Stomach (tissue), 9 donors: ENCODE data around the gene SLC6A15. TPM values are rescaled to one million over a fixed set of nuclear protein-coding genes. Genes with fewer than 3 reads are reported as not detected.

Source experiments
- DNase-seq, 2 donors: peaks; one replicate each; pipeline versions ENCODE4 v3.0.0 to v3.0.0-alpha.2; 2013 to 2019
- H3K27ac ChIP-seq, 5 donors: fragments of 200-600 bp in 4 of 5; sonication (generic) in 4 of 5; one replicate each; pipeline ENCODE4 v1.5.1; 2013 to 2019; ENCODE audit warnings: mild to moderate bottlenecking in 1 of 5, moderate library complexity in 1 of 5
- H3K27me3 ChIP-seq, 3 donors: fragments of 200-600 bp; sonication (generic); one replicate each; pipeline ENCODE4 v1.5.1; 2017 to 2019; ENCODE audit warnings: mixed run types in 1 of 3
- H3K36me3 ChIP-seq, 4 donors: fragments of 200-600 bp; sonication (generic); 1 replicate in 3 of 4; 2 replicates in 1 of 4; pipeline ENCODE4 v1.5.1; 2016 to 2019
- H3K4me1 ChIP-seq, 4 donors: fragments of 200-600 bp; sonication (generic); one replicate each; pipeline ENCODE4 v1.5.1; 2016 to 2019
- H3K4me3 ChIP-seq, 4 donors: fragments of 200-600 bp; sonication (generic) in 3 of 4; one replicate each; pipeline ENCODE4 v1.5.1; 2016 to 2019; ENCODE audit warnings: mild to moderate bottlenecking in 1 of 4
- H3K9me3 ChIP-seq, 4 donors: fragments of 200-600 bp; sonication (generic); one replicate each; pipeline ENCODE4 v1.5.1; 2016 to 2019
- CTCF ChIP-seq, 7 experiments: fragments of 450-650 bp in 4 of 7; fragments of 200-600 bp in 3 of 7; sonication (generic) in 3 of 7; IDR thresholded peaks; one replicate each; pipeline ENCODE4 v1.5.1; 2016 to 2019; ENCODE audit warnings: antibody characterized with exemption in 7 of 7, control low read depth in 2 of 7, mild to moderate bottlenecking in 1 of 7
- EP300 ChIP-seq: sonication (generic); formaldehyde crosslinking; IDR thresholded peaks from one replicate; pipeline ENCODE4 v1.6.1; 2017; ENCODE audit warnings: antibody characterized with exemption
- POLR2A ChIP-seq, 4 donors: fragments of 450-650 bp; IDR thresholded peaks; one replicate each; pipeline ENCODE4 v1.6.1; 2016; ENCODE audit warnings: antibody characterized with exemption in 4 of 4, control low read depth in 2 of 4, mild to moderate bottlenecking in 1 of 4, moderate library complexity in 1 of 4
- POLR2AphosphoS5 ChIP-seq, 3 donors: sonication (generic); formaldehyde crosslinking; IDR thresholded peaks; one replicate each; pipeline ENCODE4 v1.6.1; 2016; ENCODE audit warnings: antibody characterized with exemption in 3 of 3
- WGBS, 5 donors: extraction: QIAGEN DNeasy Blood & Tissue Kit in 3 of 5; methylation state at CpG; one replicate each; pipeline versions ENCODE4 v1.1.5 to v1.1.7; 2013 to 2018; 5-methylcytosine and 5-hydroxymethylcytosine counted together
- intact Hi-C: fragments of 100-400 bp; cut with DNase I; formaldehyde crosslinking; loops from one replicate; pipeline ENCODE4 v1.15.1; 2023; ENCODE audit warnings: low total_unique reads
- polyA plus RNA-seq, 3 donors: library from polyadenylated mRNA; stranded (reverse); fragments of 200-250 nt; gene quantifications; one replicate each; pipeline ENCODE4 v1.2.3, GENCODE V29; 2013
- total RNA-seq, 5 donors: library from RNA; depleted of rRNA; stranded (reverse); fragments of >200 nt; gene quantifications; one replicate each; pipeline versions ENCODE4 v1.1.0 to v1.2.3, GENCODE V29; 2014 to 2016
- donor health status: healthy with polysubstance abuse.
- donor health status: Bipolar disorder and iron deficiency.
- donor health status: healthy.

SLC6A15 gene
- total and polyA plus RNA-seq, 8 donors = 1.5 to 2.6 TPM; not detected in 6

DNA sequence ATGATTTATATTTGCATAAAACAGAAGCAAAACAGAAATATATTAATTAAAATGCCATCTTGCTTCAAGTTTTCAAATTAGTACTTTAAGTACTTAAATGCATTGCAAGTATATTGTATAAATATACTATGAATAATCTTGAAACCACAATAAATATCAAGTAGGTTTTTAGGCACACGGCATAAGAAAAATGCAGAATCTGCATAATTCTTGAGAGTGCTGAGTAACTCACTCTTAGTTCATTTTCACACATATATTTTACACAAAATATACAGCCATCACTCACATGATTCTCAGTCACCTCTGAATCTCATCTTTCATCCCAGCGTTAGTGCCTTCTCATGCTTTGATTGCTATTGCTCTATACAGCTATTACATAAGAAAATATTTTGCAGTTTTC is 51.9 kb downstream of the SLC6A15 start:
- H3K27me3 ChIP-seq = no peaks in the 10 kb centered on the region
- intact Hi-C loops = no loop called here
- no peaks in the 10 kb centered on the region for H3K36me3 ChIP-seq
- no peaks in the 10 kb centered on the region for H3K4me1 ChIP-seq
- no peaks in the 10 kb centered on the region for H3K9me3 ChIP-seq
- DNase-seq = no peak
- WGBS, 5 donors = 75 to 88% (median 84%) methylated on average over 2 of the region's 2 CpGs
- TF ChIP-seq POLR2A (IDR thresholded peaks at IDR 0.05) (no peak), POLR2AphosphoS5 (IDR thresholded peaks at IDR 0.05) (no peak), EP300 (no peak), CTCF (IDR thresholded peaks at IDR 0.05) (no peak)
- no peak overlapping the region for H3K27ac ChIP-seq
- no peak overlapping the region for H3K4me3 ChIP-seq

- no peak for DNase-seq
- no peak overlapping the region for H3K4me3 ChIP-seq
- H3K9me3 ChIP-seq = no peaks in the 10 kb centered on the region
- H3K4me1 ChIP-seq = no peaks in the 10 kb centered on the region
- no peak overlapping the region for H3K27ac ChIP-seq
- TF ChIP-seq CTCF (IDR thresholded peaks at IDR 0.05) (no peak), EP300 (no peak), POLR2A (IDR thresholded peaks at IDR 0.05) (no peak), POLR2AphosphoS5 (IDR thresholded peaks at IDR 0.05) (no peak)
- WGBS, 5 donors = 49 to 62% (median 55%) methylated on average over 2 of the region's 2 CpGs
- H3K36me3 ChIP-seq = no peaks in the 10 kb centered on the region
- H3K27me3 ChIP-seq = no peaks in the 10 kb centered on the region
- intact Hi-C loops = no loop called here
These were observed 53.8 kb downstream of the SLC6A15 start for GRCh38 chr12:84858796-84859195.

DNA sequence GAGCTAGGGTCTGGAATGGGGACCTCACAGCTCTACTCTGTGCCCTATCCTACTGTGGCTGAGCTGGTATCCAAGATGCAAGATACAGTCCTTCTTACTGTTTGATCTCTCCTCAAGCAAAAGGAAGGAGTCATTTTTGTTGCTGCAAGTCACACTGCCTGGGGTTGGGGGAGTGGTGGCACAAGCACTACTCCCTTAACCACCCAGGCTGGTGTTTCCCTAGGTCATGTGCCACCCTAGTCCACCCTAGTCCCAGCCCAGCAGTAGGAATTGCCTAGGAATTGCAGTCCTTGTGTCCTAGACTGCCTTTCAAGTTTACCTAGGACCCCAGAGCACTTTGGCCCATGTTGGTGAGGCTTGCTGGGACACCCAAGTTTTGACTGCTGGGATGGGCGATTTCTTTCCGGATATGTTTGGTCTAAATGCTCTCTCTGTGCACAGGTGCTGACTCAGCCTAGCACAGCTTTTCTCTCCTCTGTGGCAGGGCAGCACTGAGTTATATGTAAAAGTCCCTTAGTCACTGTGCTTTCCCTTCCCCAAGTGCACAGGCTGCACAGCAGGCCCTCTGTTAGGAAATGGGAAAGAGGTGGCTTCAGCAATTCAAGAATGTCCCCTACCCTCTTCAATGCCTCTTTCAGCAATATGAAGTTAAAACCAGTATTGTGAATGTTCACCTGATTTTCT is 54.9 kb downstream of the SLC6A15 start:
- no peak overlapping the region for H3K27ac ChIP-seq
- H3K27me3 ChIP-seq = no peaks in the 10 kb centered on the region
- no peaks in the 10 kb centered on the region for H3K36me3 ChIP-seq
- no peaks in the 10 kb centered on the region for H3K9me3 ChIP-seq
- no peaks in the 10 kb centered on the region for H3K4me1 ChIP-seq
- TF ChIP-seq CTCF (IDR thresholded peaks at IDR 0.05) (no peak), POLR2A (IDR thresholded peaks at IDR 0.05) (no peak), EP300 (no peak), POLR2AphosphoS5 (IDR thresholded peaks at IDR 0.05) (no peak)
- DNase-seq = no peak
- intact Hi-C loops = no loop called here
- 89 to 95% (median 93%) methylated on average over 2 of the region's 2 CpGs; no CpG with 5 or more reads in 1 of the 5 donors for WGBS, 5 donors
- no peak overlapping the region for H3K4me3 ChIP-seq

GRCh38 chr12:84856156-84856900 is 56.3 kb downstream of the SLC6A15 start:
- no peak for TF ChIP-seq CTCF (IDR thresholded peaks at IDR 0.05)
- no peak for TF ChIP-seq POLR2AphosphoS5 (IDR thresholded peaks at IDR 0.05)
- no peak for TF ChIP-seq EP300
- no peak for TF ChIP-seq POLR2A (IDR thresholded peaks at IDR 0.05)
- Histone ChIP-seq H3K9me3 (no peaks in the 10 kb centered on the region), H3K4me3 (no peak overlapping the region), H3K27me3 (no peaks in the 10 kb centered on the region), H3K36me3 (no peaks in the 10 kb centered on the region), H3K27ac (no peak overlapping the region), H3K4me1 (no peaks in the 10 kb centered on the region)
- no peak for DNase-seq
- intact Hi-C loops = no loop called here
- 76 to 89% (median 82%) methylated on average over 1 of the region's 1 CpG for WGBS, 5 donors
